Epithelial cell of esophagus (primary cell): ENCODE results near the gene CIC.

Experiments used
- DNase-seq: peaks from one replicate; pipeline ENCODE4 v3.0.0; 2010; ENCODE audit warnings: low read depth
- H3K4me3 ChIP-seq: 2 replicates; pipeline ENCODE4 v1.5.1; 2011; ENCODE audit warnings: mild to moderate bottlenecking, low read length, control low read depth
- TF ChIP-seq, protein P1 (sequence below): IDR thresholded peaks from 2 replicates; pipeline ENCODE4 v1.5.1; 2011; ENCODE audit warnings: low read depth, mild to moderate bottlenecking, low read length, control low read depth, inconsistent platforms; ENCODE audit not compliant: insufficient read depth; ENCODE audit errors: missing control alignments

The CIC gene

GRCh38 chr19:42272535-42272897, 3.5 kb downstream of the CIC start:
- H3K4me3 ChIP-seq = no peak overlapping the region
- TF ChIP-seq, protein P1, sequence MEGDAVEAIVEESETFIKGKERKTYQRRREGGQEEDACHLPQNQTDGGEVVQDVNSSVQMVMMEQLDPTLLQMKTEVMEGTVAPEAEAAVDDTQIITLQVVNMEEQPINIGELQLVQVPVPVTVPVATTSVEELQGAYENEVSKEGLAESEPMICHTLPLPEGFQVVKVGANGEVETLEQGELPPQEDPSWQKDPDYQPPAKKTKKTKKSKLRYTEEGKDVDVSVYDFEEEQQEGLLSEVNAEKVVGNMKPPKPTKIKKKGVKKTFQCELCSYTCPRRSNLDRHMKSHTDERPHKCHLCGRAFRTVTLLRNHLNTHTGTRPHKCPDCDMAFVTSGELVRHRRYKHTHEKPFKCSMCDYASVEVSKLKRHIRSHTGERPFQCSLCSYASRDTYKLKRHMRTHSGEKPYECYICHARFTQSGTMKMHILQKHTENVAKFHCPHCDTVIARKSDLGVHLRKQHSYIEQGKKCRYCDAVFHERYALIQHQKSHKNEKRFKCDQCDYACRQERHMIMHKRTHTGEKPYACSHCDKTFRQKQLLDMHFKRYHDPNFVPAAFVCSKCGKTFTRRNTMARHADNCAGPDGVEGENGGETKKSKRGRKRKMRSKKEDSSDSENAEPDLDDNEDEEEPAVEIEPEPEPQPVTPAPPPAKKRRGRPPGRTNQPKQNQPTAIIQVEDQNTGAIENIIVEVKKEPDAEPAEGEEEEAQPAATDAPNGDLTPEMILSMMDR = no peak
- DNase-seq = no peak

GRCh38 chr19:42272989-42273406, 3.9 kb downstream of the CIC start:
- H3K4me3 ChIP-seq = no peak overlapping the region
- DNase-seq = no peak
- TF ChIP-seq, protein P1 = no peak

- TF ChIP-seq, protein P1 = no peak
- H3K4me3 ChIP-seq = no peak overlapping the region
- DNase-seq = no peak
These were observed 4.5 kb downstream of the CIC start for GRCh38 chr19:42273407-42274064.

- TF ChIP-seq, protein P1 = no peak
- no peak overlapping the region for H3K4me3 ChIP-seq
- DNase-seq = no peak
These were observed 5.1 kb downstream of the CIC start for GRCh38 chr19:42274065-42274682.

- H3K4me3 ChIP-seq = no peak overlapping the region
- no peak for DNase-seq
- TF ChIP-seq, protein P1 = no peak
These were observed 6.1 kb downstream of the CIC start for GRCh38 chr19:42275103-42275502.

GRCh38 chr19:42275517-42275916, 6.5 kb downstream of the CIC start:
- TF ChIP-seq, protein P1 = no peak
- no peak for DNase-seq
- no peak overlapping the region for H3K4me3 ChIP-seq

GRCh38 chr19:42276284-42276683, 7.2 kb downstream of the CIC start:
- TF ChIP-seq, protein P1 = no peak
- no peak overlapping the region for H3K4me3 ChIP-seq
- DNase-seq = no peak
